GM19438 (cell line): Measurements from ENCODE around the gene ZNF555.

ENCODE experiments used
- ATAC-seq: cut with Tn5 transposase; IDR thresholded peaks from one replicate; pipeline ENCODE4 v1.9.1; 2021; ENCODE audit warnings: low read depth; ENCODE audit not compliant: unreplicated experiment

ZNF555 gene

DNA sequence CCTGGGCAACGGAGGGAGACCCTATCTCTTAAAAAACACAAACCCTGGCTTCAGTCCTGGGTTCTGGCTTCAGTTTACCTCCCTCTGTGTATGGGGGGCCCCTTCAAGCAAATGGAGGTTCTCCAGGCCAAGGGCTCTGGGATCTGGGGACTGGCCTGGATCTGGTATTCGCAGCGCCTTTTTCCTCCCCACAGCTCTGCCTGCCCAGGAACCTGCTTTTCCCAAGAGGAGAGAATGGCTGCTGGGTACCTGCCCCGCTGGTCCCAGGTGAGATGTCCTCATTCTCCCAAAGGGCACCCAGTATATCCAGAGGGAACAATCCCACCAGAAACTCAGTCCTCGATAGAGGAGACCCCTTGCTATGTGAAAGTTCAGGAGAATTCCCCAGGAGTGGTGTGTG, 18.4 kb upstream of the ZNF555 start:
- no peak for ATAC-seq

DNA sequence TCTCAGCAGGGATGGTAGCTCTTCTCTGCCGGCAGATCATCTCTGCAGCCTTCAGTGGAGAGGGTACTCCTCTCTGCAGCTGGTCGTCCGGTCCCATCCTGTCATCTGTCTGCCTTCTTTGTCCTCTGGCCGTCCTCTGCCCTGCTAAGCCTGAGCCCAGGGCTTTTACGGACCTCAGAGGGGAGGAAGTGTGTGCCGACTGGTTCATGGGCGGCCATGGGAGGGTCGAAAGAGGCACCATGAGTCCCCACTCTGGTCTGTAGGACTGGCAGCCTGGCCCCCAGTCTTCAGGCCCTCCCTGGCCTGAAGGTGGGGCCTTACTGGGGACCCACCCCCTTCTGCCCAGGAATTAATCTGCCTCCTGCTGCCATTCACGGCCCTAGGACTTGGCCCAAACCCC, 17.6 kb upstream of the ZNF555 start:
- ATAC-seq = no peak

DNA sequence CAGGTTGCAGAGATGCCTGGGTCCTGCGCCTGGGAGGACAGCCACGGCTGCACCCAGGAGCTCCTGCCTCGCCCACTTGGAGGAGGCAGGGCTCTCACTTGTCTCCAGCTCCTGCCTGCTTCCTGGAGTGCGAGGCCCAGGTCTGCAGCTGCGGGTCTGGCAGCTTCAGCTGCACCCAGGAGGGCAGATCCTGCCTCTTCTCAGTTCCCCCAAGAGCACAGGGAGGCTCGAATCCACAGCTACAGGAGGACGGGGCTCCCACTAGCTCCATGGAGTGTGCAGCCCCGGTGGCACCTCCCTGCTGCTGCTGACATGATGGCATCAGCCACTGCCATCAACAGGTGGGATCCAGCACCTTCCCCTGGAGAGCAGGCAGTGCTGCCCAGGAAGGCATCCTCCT, 17.1 kb upstream of the ZNF555 start:
- no peak for ATAC-seq

DNA sequence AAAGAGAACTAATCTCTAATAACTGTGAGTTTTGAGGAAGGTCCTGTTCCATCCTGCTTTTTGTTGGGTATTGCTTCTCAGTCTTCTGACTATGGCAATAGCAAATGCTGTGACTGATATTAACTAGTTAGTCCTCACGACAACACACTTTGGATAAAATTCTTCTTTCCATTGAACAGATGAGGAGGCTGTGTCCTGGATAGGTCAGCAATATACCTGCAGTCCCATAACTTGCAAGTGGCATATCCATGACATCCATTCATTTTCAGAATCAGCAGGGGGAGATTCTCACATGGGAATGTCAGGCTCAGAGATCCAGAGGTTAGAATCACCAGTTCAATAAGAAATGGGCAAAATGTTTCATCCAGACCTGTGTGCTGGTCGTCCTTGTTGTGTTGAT, 14.3 kb upstream of the ZNF555 start:
- no peak for ATAC-seq

DNA sequence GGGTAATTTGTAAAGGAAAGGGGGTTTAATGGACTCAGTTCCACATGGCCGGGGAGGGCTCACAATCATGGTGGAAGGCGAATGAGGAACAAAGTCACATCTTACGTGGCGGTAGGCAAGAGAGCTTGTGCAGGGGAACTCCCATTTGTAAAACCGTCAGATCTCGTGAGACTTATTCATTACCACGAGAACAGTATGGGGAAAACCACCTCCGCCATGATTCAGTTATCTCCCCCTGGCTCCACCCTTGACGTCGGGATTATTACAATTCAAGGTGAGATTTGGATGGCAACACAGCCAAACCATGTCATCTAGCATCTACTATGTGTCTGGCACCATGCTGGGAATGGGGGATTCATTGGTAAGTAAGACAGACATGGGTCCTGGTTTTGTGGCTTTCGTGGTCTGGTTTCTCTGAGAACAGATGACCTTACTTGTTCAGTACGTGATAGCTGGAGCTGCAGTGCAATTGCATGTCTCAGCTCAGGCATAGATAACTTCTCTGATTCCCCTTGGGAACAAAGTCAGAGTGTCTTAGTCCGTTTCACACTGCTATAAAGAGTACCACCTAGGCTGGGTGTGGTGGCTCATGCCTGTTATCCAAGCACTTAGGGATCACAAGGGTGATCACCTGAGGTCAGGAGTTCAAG, 13.3 kb upstream of the ZNF555 start:
- ATAC-seq = no peak

DNA sequence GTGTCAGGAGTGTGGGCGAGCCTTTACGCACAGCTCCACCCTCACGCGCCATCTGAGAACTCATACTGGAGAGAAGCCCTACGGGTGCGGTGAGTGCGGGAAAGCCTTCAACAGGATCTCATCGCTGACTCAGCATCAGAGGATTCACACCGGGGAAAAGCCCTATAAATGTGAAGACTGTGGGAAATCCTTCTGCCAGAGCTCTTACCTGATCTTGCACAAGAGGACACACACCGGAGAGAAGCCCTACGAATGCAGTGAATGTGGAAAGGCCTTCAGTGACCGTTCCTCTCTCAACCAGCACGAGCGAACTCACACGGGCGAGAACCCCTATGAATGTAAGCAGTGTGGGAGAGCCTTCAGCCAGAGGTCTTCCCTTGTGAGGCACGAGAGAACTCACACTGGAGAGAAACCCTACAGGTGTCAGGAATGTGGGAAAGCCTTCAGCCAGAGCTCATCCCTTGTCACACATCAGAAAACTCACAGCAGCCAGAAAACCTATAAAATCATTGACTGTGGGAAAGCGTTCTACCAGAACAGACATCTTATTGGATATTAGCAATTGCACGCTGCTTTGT, 6.9 kb upstream of the ZNF555 start:
- ATAC-seq = no peak

DNA sequence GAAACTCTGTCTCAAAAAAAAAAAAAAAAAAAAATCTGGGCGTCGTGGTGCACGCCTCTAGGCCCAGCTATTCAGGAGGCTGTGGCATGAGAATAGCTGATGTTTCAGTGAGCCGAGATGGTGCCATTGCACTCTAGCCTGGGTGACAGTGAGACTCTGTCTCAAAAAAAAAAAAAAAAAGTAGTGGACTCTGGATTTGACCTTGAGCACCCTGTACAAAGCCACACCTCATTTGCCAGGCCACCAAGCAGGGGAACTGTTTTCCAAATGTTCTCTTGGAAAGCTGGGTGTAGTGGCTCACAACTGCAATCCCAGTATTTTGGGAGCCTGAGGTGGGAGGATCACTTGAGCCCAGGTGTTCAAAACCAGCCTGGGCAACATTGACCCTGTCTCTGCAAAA, 3.8 kb upstream of the ZNF555 start:
- no peak for ATAC-seq

DNA sequence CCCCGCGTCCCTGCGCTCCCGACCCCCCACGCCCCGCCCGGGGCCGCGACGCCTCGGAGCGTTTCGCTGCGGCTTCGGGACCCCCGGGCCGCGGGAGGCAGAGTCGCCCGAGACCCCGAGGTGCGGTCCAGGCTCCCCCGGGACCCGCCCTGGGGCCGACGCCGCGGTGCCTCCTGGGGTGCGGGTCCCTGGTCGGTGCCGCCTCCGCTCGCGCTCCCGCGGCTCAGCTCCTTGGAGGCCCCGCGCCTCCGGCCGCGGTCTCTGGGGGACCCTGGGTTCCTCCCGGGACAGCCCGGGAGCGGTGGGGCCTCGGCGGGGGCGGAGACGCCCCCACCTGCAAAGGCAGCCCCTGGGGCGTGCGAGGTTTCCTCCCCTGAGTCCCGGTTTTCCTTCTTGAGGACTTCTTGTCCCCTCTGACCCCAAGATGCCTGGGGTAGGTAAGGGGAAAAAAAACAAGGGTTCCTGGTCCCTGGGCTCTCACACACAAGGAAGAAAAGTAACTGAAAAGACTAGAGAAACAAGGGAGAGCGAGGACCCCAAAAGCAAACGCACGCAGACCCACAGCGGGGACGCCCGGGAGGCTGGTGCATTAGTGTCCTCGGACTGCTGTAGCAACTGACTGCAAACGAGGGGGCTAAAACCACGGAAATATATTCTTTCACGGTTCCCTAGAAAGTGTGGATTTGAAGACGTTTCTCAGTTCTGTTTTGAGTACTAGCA, 740 bp downstream of the ZNF555 start:
- no peak for ATAC-seq

DNA sequence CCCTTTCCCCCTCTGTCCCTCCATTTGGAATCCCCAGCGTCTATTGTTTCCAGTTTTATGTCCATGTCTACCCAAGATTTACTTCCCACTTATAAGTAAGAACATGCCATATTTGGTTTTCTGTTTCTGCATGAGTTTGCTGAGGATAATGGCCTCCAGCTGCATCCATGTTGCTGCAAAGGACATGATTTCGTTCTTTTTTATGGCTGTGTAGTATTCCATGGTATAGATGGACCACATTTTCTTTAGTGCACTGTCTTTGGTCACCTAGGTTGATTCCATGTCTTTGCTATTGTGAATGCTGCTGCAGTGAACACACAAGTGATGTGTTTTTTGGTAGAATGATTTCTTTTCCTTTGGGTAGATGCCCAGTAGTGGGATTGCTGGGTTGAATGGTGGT, 3.8 kb downstream of the ZNF555 start:
- no peak for ATAC-seq

DNA sequence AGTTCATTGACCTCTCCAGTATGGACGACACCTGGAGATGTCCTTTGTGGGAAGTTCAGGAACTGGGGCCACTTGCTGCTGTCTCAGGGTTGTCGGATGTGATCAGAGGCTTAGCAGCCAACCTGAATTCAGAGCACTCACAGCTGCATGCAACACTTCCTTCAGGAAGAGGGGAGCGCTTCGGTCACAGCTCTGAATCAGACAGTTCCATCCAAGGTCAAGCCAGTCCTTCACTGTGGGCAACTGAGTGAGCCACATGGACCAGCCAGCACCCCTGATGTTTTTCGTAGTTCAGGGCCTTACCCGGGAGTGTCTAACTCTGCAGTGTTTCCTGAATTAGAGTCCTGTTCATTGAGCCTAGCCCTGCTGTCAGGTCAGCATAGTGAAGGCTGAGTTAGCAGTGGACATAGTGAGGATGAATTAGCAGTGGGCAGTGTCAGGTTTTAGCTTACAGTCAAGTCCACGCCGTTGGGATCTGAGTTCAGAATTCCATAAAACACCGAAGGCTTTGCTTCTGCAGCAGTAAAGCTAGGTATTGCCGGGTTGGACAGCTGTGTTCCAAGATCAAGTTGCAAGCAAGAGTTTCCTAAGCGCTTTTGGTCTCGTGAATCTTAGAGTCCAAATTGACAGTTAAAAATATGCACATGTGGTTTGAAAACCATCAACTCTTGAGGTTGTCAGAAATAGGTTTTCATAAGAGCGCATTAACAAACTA, 5.1 kb downstream of the ZNF555 start:
- ATAC-seq = no peak

DNA sequence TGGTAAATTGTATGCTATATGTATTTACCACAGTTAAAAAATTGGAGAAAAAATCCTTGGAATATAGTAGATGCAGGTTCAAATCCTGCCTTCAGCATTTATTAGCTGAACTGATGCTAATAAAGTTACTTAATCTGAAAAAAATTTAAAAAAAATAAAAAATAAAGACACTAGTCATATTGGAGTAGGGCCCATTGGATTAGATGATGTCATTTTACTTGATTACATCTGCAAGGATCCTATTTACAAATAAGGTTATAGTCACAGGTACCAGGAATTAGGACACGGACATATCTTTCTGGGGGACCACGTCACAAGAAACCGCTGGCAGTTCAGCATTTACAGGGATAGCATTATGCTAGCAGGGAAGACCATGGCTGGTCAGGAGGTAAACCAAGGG, 6.2 kb downstream of the ZNF555 start:
- no peak for ATAC-seq

DNA sequence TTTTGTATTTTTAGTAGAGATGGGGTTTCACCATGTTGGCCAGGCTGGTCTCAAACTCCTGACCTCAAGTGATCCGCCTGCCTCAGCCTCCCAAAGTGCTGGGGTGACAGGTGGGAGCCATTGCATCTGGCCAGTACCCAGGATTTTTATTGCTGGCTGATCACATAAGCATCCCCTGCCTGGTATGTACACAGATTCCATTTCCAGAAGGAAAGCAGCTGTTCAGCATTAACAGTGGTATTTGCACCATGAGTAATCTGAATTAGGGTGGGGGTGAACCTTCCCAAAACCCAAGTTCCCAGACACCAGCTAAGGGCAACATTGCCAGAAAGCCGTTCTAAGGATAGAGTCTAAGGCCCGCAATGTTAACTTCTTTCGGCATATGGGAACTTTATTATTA, 7.3 kb downstream of the ZNF555 start:
- ATAC-seq = no peak

DNA sequence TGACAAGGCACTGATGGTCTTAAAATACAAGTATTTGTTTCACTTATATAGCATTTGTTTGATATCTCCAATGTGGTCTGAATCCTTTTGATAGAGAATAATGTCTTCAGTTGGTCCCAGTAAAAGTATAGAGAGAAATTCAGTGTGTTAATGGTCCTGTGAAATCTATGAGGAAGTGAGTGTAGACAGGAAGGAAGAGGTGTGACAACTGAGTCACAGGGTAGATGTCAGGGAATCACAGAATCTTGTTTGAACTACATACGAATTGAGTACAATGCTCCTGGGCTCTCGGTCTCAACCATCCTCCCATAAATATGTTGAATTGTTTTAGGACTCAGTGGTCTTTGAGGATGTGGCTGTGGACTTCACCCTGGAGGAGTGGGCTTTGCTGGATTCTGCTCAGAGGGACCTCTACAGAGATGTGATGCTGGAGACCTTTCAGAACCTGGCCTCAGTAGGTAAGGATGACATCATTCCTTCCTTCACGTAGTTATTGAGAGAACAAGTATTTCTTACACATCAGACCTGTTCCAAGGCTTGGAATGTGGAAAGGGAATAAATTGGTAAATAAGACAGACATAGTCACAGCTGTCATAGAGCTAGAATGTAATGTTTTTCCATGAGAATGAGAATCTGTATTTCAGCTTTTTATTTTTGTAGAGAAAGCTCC, 9.1 kb downstream of the ZNF555 start:
- no peak for ATAC-seq

DNA sequence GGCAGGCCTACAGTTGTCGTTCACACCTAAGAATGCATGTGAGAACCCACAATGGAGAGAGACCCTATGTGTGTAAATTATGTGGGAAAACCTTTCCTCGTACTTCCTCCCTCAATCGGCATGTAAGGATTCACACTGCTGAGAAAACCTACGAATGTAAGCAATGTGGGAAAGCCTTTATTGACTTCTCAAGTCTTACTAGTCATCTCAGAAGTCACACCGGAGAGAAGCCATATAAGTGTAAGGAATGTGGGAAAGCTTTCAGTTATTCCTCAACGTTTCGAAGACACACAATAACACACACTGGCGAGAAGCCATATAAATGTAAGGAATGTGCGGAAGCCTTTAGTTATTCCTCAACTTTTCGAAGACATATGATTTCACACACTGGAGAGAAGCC, 11.3 kb downstream of the ZNF555 start:
- ATAC-seq = no peak

DNA sequence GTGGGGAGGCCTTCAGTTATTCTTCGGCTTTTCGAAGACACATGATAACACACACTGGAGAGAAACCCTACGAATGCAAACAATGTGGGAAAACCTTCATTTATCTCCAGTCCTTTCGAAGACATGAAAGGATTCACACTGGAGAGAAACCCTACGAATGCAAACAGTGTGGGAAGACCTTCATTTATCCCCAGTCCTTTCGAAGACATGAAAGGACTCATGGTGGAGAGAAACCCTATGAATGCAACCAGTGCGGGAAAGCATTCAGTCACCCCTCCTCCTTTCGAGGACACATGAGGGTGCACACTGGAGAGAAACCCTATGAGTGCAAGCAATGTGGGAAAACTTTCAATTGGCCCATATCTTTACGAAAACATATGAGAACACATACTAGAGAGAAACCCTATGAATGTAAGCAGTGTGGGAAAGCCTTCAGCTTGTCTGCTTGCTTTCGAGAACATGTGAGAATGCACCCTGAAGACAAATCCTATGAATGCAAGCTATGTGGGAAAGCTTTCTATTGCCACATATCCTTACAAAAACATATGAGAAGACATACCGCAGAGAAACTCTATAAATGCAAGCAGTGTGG, 11.8 kb downstream of the ZNF555 start:
- no peak for ATAC-seq

DNA sequence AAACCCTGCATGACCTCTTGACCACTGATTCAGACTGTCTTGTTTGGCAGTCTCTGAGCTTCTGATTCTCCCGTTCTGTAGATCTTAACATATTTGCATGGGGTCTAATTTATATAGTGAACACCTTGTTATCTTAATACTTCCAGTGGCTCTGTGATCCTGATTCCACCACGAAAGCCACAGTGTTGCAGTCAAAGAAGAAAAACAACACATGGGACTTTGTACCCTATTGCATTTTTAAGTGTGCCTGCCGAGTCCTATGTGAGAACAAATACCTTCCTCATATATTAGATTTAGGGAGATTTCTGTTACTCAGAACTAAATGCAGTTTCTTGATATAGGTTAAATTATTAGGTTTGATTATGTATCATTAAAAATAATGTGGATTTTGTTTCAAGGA, 13.6 kb downstream of the ZNF555 start:
- no peak for ATAC-seq

DNA sequence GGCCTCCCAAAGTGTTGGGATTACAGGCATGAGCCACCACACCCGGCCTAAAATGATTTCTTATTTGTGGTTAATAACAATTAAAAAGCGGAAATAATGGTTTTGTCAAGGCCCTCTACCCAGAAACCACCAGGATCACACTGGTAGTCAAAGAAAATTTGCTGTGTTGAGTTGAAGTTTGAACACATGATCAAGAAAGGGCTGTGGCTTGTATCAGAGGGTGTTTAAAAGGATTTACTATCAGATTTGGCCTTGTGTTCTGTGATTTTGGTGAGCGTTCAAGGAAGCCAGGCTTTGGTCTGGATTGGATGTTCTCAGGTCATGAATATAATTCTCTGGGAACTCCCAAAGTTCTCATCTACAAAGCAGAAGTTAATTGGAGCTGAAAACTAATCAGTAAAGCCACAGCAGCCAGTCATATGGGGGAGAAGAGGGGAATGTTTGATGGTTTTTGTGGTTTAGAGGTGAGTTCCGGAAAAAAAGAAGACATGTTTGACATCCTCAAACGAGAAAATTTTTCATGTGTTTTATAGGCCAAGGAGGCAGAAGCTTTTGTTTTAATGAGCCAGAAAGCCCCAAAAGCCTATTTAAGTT, 15.3 kb downstream of the ZNF555 start:
- no peak for ATAC-seq

DNA sequence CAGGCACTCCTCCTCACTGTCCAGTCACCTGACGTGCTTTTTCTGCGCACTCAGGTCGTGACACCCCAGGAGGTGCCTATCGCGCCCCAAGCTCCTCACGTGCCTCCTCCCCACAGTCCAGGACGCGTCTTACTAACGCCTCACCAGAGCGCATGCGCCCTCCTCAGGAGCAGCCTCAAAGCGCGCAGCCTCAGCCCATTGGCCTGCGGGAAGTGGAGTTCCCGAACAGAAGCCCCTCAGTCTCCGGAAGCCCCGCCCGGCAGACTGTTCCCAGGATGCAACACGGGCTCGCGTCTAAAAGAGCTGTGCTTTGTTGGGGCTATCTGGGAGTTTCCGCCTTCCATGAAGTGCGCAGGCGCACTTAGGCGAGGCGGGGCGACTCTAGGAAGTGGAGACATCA, 17.6 kb downstream of the ZNF555 start:
- no peak for ATAC-seq

DNA sequence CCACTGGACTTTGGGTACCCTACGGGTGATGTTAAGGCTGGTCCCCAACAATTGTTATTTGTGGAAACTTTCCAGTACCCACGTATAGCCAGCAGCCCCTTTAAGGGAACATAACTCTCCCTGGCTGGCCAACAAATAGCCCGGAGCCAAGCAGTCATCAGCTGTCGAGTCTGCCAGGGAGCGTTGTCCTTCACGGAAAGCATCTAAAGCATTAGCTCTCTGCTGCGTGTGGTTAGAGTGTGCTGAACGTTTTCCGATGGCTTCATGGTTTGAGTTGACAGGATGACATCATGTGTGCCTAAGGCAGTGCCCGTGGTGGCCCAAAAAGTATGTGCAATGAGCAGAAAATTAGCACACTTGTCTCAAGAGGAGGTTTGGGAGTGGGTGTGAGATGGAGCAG, 22.5 kb downstream of the ZNF555 start:
- ATAC-seq = no peak

DNA sequence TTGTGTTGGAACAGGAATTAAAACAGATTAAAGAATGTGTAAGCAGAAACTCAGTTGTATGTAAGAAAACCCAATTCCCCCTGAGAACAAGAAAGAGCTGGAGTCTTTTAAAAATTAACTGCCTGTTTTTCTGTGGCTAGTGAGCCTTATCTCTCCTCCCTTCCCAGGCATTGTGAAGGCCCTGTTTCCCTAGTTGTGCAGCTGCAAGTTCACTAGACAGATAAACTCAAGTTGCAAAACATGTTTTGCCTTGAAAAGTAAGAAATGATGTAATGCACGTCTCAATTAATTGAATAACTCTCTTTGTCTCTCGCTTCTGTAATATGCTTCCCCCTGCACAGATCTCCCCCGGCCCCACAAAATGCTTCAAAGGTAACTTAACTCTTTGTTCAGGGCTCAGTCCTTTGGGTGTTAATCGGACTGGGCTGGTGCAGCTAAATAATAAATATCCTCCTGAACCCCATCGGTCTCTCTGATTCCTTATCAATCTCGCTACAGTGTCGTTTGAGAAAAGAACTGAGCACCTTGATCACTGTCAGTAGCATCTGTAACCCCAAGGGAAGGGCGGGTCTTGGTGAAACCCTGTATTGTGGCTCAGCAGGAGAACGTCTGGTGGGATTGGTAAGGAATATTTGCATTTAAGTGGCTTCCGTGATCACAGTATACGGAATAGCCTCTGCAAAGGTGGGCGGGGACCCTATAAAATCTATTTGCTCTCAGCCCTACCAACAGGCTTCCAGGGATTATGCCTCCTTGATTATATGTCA, 24.2 kb downstream of the ZNF555 start:
- no peak for ATAC-seq
